ENCODE results near the gene PITPNB. TPM values are rescaled to one million over a fixed set of nuclear protein-coding genes. Genes with fewer than 3 reads are reported as not detected.

PITPNB gene
- total RNA-seq, 1 donor = 29.4 TPM

GRCh38 chr22:27919942-27920755 is 1.1 kb upstream of the PITPNB start:
- peak; percentile 88 for DNase-seq (ENCODE audit: low read depth)
- H3K4me3 ChIP-seq (ENCODE audit: low read depth, low read length) = peak overlapping the region; percentile 73
- peak; percentile 2 for TF ChIP-seq CTCF (IDR thresholded peaks at IDR 0.05; ENCODE audit: insufficient read depth, low read depth, low read length)

- TF ChIP-seq CTCF (IDR thresholded peaks at IDR 0.05; ENCODE audit: insufficient read depth, low read depth, low read length) = no peak
- peak overlapping the region; percentile 95 for H3K4me3 ChIP-seq (ENCODE audit: low read depth, low read length)
- peak; percentile 60 for DNase-seq (ENCODE audit: low read depth)
Measured at GRCh38 chr22:27918341-27919221, 475 bp downstream of the PITPNB start.

- TF ChIP-seq CTCF (IDR thresholded peaks at IDR 0.05; ENCODE audit: insufficient read depth, low read depth, low read length) = no peak
- no peak for DNase-seq (ENCODE audit: low read depth)
- H3K4me3 ChIP-seq (ENCODE audit: low read depth, low read length) = no peak overlapping the region
Measured at GRCh38 chr22:27915986-27916385, 3.1 kb downstream of the PITPNB start.

GRCh38 chr22:27913162-27913741 is 5.8 kb downstream of the PITPNB start:
- TF ChIP-seq CTCF (IDR thresholded peaks at IDR 0.05; ENCODE audit: insufficient read depth, low read depth, low read length) = no peak
- peak; percentile 87 for DNase-seq (ENCODE audit: low read depth)
- no peak overlapping the region for H3K4me3 ChIP-seq (ENCODE audit: low read depth, low read length)

GRCh38 chr22:27912101-27912500 is 7.0 kb downstream of the PITPNB start:
- DNase-seq (ENCODE audit: low read depth) = no peak
- H3K4me3 ChIP-seq (ENCODE audit: low read depth, low read length) = no peak overlapping the region
- TF ChIP-seq CTCF (IDR thresholded peaks at IDR 0.05; ENCODE audit: insufficient read depth, low read depth, low read length) = no peak

- TF ChIP-seq CTCF (IDR thresholded peaks at IDR 0.05; ENCODE audit: insufficient read depth, low read depth, low read length) = no peak
- no peak for DNase-seq (ENCODE audit: low read depth)
- no peak overlapping the region for H3K4me3 ChIP-seq (ENCODE audit: low read depth, low read length)
Measured at GRCh38 chr22:27911330-27911729, 7.7 kb downstream of the PITPNB start.

Measured in fibroblast of villous mesenchyme (primary cell).